GM19463 (cell line): ENCODE results near the gene CBARP.

Source experiments
- ATAC-seq: cut with Tn5 transposase; IDR thresholded peaks from one replicate; pipeline ENCODE4 v1.9.1; 2021; ENCODE audit warnings: mild to moderate bottlenecking, moderate library complexity; ENCODE audit not compliant: unreplicated experiment

CBARP gene

GRCh38 chr19:1237754-1238368 lies at the start of gene CBARP:
Gene CBARP, minus strand, starts transcription at chr19:1238005. Its CDS starts 1,905 bp downstream, at chr19:1236100.
- no peak for ATAC-seq

- ATAC-seq, result no peak
Measured at GRCh38 chr19:1286487-1287353, 48.9 kb upstream of the CBARP start.

- no peak for ATAC-seq
Measured at GRCh38 chr19:1285737-1286360, 48.0 kb upstream of the CBARP start, which contains the start of gene EFNA2. Gene EFNA2, plus strand, starts transcription at chr19:1285873. Its CDS starts 296 bp downstream, at chr19:1286169.

- ATAC-seq, result no peak
Measured at GRCh38 chr19:1284979-1285736, 47.4 kb upstream of the CBARP start.

- ATAC-seq, result no peak
Measured at GRCh38 chr19:1284293-1284978, 46.6 kb upstream of the CBARP start.

GRCh38 chr19:1283917-1284292 lies 46.1 kb upstream of the CBARP start:
- no peak for ATAC-seq

GRCh38 chr19:1283207-1283916 lies 45.6 kb upstream of the CBARP start:
- ATAC-seq, result no peak

GRCh38 chr19:1282588-1283206 lies 44.9 kb upstream of the CBARP start:
- no peak for ATAC-seq

GRCh38 chr19:1281569-1282287 lies 43.9 kb upstream of the CBARP start:
- ATAC-seq, result no peak

GRCh38 chr19:1280636-1281568 lies 43.1 kb upstream of the CBARP start:
- ATAC-seq, result no peak

- ATAC-seq, result no peak
Measured at GRCh38 chr19:1279782-1280341, 42.1 kb upstream of the CBARP start.

- ATAC-seq, result no peak
Measured at GRCh38 chr19:1278713-1279660, 41.2 kb upstream of the CBARP start.

- no peak for ATAC-seq
Measured at GRCh38 chr19:1278074-1278473, 40.3 kb upstream of the CBARP start.

GRCh38 chr19:1277061-1277460 lies 39.3 kb upstream of the CBARP start:
- no peak for ATAC-seq

- ATAC-seq, result no peak
Measured at GRCh38 chr19:1276628-1277022, 38.8 kb upstream of the CBARP start.

- ATAC-seq, result no peak
Measured at GRCh38 chr19:1275976-1276627, 38.3 kb upstream of the CBARP start.
